HEK293 (cell line): ENCODE results near the gene HOXD11.

Source experiments
- BCL11B ChIP-seq: fragments of 450-650 bp; formaldehyde crosslinking; IDR thresholded peaks from 2 replicates; pipeline ENCODE4 v1.5.1; 2016; ENCODE audit warnings: low read depth, missing biosample characterization, missing genetic modification characterization
- EGR2 ChIP-seq: fragments of 450-650 bp; formaldehyde crosslinking; IDR thresholded peaks from 2 replicates; pipeline ENCODE4 v1.5.1; 2016; ENCODE audit warnings: low read depth, missing biosample characterization, missing genetic modification characterization
- IKZF3 ChIP-seq: fragments of 450-650 bp; IDR thresholded peaks from 2 replicates; pipeline ENCODE4 v1.5.0; 2018; ENCODE audit warnings: missing biosample characterization, mild to moderate bottlenecking, missing genetic modification characterization, moderate library complexity
- SCRT1 ChIP-seq: fragments of 450-650 bp; formaldehyde crosslinking; IDR thresholded peaks from 2 replicates; pipeline ENCODE4 v1.5.1; 2016; ENCODE audit warnings: missing biosample characterization, missing genetic modification characterization, borderline replicate concordance
- SP3 ChIP-seq: fragments of 450-650 bp; formaldehyde crosslinking; IDR thresholded peaks from 2 replicates; pipeline ENCODE4 v1.5.1; 2016; ENCODE audit warnings: missing biosample characterization, missing genetic modification characterization
- YY1 ChIP-seq: fragments of 450-650 bp; formaldehyde crosslinking; IDR thresholded peaks from 2 replicates; pipeline ENCODE4 v1.5.1; 2018; ENCODE audit warnings: missing biosample characterization, missing genetic modification characterization
- ZBTB21 ChIP-seq: fragments of 450-650 bp; formaldehyde crosslinking; IDR thresholded peaks from 2 replicates; pipeline ENCODE4 v1.5.1; 2017; ENCODE audit warnings: missing biosample characterization, missing genetic modification characterization
- ZBTB48 ChIP-seq: fragments of 450-650 bp; formaldehyde crosslinking; IDR thresholded peaks from 2 replicates; pipeline ENCODE4 v1.5.1; 2016; ENCODE audit warnings: missing biosample characterization, missing genetic modification characterization
- ZFP37 ChIP-seq: fragments of 450-650 bp; formaldehyde crosslinking; IDR thresholded peaks from 2 replicates; pipeline ENCODE4 v1.5.1; 2016; ENCODE audit warnings: missing biosample characterization, missing genetic modification characterization
- ZNF23 ChIP-seq: fragments of 450-650 bp; formaldehyde crosslinking; IDR thresholded peaks from 2 replicates; pipeline ENCODE4 v1.5.1; 2016; ENCODE audit warnings: missing biosample characterization, missing genetic modification characterization, borderline replicate concordance
- ZNF292 ChIP-seq: fragments of 450-650 bp; formaldehyde crosslinking; IDR thresholded peaks from 2 replicates; pipeline ENCODE4 v1.5.1; 2016; ENCODE audit warnings: low read depth, missing biosample characterization, missing genetic modification characterization, borderline replicate concordance
- ZNF335 ChIP-seq: fragments of 450-650 bp; formaldehyde crosslinking; conservative IDR thresholded peaks from 2 replicates; pipeline ENCODE4 v1.5.1; 2016; ENCODE audit warnings: missing biosample characterization, missing genetic modification characterization
- ZNF426 ChIP-seq: fragments of 450-650 bp; formaldehyde crosslinking; IDR thresholded peaks from 2 replicates; pipeline ENCODE4 v1.5.1; 2017; ENCODE audit warnings: missing biosample characterization, missing genetic modification characterization, mild to moderate bottlenecking, inconsistent platforms, moderate library complexity
- ZNF510 ChIP-seq: fragments of 450-650 bp; formaldehyde crosslinking; IDR thresholded peaks from 2 replicates; pipeline ENCODE4 v1.5.1; 2018; ENCODE audit warnings: mild to moderate bottlenecking, missing genetic modification characterization, missing biosample characterization; ENCODE audit not compliant: insufficient replicate concordance
- ZNF600 ChIP-seq: fragments of 450-650 bp; formaldehyde crosslinking; IDR thresholded peaks from 2 replicates; pipeline ENCODE4 v1.5.1; 2016; ENCODE audit warnings: missing biosample characterization, missing genetic modification characterization
- ZNF626 ChIP-seq: fragments of 450-650 bp; sonication (Bioruptor Pico); formaldehyde crosslinking; IDR thresholded peaks from 2 replicates; pipeline ENCODE4 v1.5.1; 2018; ENCODE audit warnings: missing biosample characterization, missing genetic modification characterization, inconsistent platforms
- ZNF792 ChIP-seq: fragments of 450-650 bp; formaldehyde crosslinking; IDR thresholded peaks from 2 replicates; pipeline ENCODE4 v1.5.1; 2016; ENCODE audit warnings: missing biosample characterization, missing genetic modification characterization
- ZNF837 ChIP-seq: fragments of 450-650 bp; formaldehyde crosslinking; IDR thresholded peaks from 2 replicates; pipeline ENCODE4 v1.5.1; 2016; ENCODE audit warnings: missing biosample characterization, missing genetic modification characterization
- ZSCAN23 ChIP-seq: fragments of 450-650 bp; formaldehyde crosslinking; IDR thresholded peaks from 2 replicates; pipeline ENCODE4 v1.5.1; 2016; ENCODE audit warnings: missing biosample characterization, missing genetic modification characterization
- TF ChIP-seq, protein P1 (sequence below): fragments of 450-650 bp; formaldehyde crosslinking; IDR thresholded peaks from 2 replicates; pipeline ENCODE4 v1.5.1; 2017; ENCODE audit warnings: missing biosample characterization, missing genetic modification characterization
- TF ChIP-seq, protein P2 (sequence below): fragments of 450-650 bp; formaldehyde crosslinking; IDR thresholded peaks from 2 replicates; pipeline ENCODE4 v1.5.1; 2016; ENCODE audit warnings: missing biosample characterization, missing genetic modification characterization
- TF ChIP-seq, protein P3 (sequence below): fragments of 450-650 bp; formaldehyde crosslinking; IDR thresholded peaks from 2 replicates; pipeline ENCODE4 v1.5.1; 2016; ENCODE audit warnings: missing biosample characterization, missing genetic modification characterization
- TF ChIP-seq, protein P4 (sequence below): fragments of 450-650 bp; formaldehyde crosslinking; IDR thresholded peaks from 2 replicates; pipeline ENCODE4; 2016; ENCODE audit warnings: missing biosample characterization, missing genetic modification characterization
- TF ChIP-seq, protein P5 (sequence below): fragments of 450-650 bp; formaldehyde crosslinking; IDR thresholded peaks from 2 replicates; pipeline ENCODE4 v1.5.1; 2016; ENCODE audit warnings: missing biosample characterization, missing genetic modification characterization

Gene HOXD11

DNA sequence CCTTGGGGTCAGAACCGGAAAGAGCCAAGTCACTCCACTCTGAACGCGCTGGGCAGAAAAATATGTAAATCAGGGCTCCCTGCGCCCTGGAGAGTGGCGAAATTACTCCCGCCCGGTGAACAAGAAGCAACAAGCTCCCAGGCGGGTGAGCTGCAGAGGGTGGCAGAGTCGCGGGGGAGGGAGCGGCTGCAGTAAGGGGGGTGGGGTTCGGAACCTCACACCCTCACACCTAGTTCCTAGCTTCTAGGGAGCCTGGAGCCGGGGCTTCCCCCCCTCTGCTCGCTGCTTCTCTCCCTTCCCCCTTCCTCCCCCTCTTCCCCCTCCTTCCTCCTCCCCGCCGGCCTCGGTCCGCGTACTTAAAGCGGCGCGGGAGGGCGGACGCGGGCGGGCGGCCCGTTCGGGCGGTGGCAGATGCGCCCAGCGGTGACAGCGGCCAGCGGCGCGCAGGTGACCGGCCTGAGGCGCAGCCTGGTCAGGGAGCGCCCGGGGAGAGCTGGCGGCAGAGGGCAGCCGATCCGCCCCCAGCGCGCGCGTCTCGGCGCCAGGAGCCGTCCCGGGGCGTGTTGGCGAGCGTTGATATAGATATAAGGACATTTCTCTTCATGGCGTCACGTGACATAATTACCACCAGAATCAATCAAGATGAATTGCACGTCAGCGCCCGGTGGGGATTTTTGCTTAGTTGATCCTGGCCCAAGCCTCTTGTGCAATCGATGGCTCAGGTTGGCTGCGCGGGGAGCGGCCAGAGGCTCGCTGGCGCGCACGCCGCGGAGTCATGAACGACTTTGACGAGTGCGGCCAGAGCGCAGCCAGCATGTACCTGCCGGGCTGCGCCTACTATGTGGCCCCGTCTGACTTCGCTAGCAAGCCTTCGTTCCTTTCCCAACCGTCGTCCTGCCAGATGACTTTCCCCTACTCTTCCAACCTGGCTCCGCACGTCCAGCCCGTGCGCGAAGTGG, at the start of gene HOXD11 (continued):
- TF ChIP-seq ZNF335 (tag by site-specific recombination) = 0 out of 2 replicates have a peak, but pooled peaks have one; percentile 30
- TF ChIP-seq ZNF792 (tag by site-specific recombination) = peak; percentile 59; the same call in 1 of the 2 replicates
- no peak for TF ChIP-seq ZNF426
- no peak for TF ChIP-seq ZNF23 (tag by site-specific recombination)
- TF ChIP-seq ZNF837 (tag by site-specific recombination) = 0 out of 2 replicates have a peak, but pooled peaks have one; percentile 49
- peak; percentile 47 for TF ChIP-seq EGR2 (tag by site-specific recombination)
- TF ChIP-seq ZSCAN23 (tag by site-specific recombination) = 0 out of 2 replicates have a peak, but pooled peaks have one; percentile 38
- no peak for TF ChIP-seq ZBTB48 (tag by site-specific recombination)
- TF ChIP-seq IKZF3 (tag by site-specific recombination) = peak; percentile 83; the same call in 1 of the 2 replicates
- TF ChIP-seq, protein P1, sequence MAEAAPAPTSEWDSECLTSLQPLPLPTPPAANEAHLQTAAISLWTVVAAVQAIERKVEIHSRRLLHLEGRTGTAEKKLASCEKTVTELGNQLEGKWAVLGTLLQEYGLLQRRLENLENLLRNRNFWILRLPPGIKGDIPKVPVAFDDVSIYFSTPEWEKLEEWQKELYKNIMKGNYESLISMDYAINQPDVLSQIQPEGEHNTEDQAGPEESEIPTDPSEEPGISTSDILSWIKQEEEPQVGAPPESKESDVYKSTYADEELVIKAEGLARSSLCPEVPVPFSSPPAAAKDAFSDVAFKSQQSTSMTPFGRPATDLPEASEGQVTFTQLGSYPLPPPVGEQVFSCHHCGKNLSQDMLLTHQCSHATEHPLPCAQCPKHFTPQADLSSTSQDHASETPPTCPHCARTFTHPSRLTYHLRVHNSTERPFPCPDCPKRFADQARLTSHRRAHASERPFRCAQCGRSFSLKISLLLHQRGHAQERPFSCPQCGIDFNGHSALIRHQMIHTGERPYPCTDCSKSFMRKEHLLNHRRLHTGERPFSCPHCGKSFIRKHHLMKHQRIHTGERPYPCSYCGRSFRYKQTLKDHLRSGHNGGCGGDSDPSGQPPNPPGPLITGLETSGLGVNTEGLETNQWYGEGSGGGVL (tag by site-specific recombination) = peak; percentile 99
- TF ChIP-seq ZNF292 (tag by site-specific recombination) = no peak
- peak; percentile 67 for TF ChIP-seq BCL11B (tag by site-specific recombination)
- TF ChIP-seq ZNF600 (tag by site-specific recombination) = peak; percentile 56
- TF ChIP-seq ZFP37 (tag by site-specific recombination) = peak; percentile 85; the same call in 1 of the 2 replicates
- TF ChIP-seq YY1 (tag by site-specific recombination) = 0 out of 2 replicates have a peak, but pooled peaks have one; percentile 32
- TF ChIP-seq, protein P2, sequence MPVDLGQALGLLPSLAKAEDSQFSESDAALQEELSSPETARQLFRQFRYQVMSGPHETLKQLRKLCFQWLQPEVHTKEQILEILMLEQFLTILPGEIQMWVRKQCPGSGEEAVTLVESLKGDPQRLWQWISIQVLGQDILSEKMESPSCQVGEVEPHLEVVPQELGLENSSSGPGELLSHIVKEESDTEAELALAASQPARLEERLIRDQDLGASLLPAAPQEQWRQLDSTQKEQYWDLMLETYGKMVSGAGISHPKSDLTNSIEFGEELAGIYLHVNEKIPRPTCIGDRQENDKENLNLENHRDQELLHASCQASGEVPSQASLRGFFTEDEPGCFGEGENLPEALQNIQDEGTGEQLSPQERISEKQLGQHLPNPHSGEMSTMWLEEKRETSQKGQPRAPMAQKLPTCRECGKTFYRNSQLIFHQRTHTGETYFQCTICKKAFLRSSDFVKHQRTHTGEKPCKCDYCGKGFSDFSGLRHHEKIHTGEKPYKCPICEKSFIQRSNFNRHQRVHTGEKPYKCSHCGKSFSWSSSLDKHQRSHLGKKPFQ (tag by site-specific recombination) = peak; percentile 13; the same call in 1 of the 2 replicates
- TF ChIP-seq, protein P3, sequence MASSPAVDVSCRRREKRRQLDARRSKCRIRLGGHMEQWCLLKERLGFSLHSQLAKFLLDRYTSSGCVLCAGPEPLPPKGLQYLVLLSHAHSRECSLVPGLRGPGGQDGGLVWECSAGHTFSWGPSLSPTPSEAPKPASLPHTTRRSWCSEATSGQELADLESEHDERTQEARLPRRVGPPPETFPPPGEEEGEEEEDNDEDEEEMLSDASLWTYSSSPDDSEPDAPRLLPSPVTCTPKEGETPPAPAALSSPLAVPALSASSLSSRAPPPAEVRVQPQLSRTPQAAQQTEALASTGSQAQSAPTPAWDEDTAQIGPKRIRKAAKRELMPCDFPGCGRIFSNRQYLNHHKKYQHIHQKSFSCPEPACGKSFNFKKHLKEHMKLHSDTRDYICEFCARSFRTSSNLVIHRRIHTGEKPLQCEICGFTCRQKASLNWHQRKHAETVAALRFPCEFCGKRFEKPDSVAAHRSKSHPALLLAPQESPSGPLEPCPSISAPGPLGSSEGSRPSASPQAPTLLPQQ (tag by site-specific recombination) = peak; percentile 94
- TF ChIP-seq, protein P4, sequence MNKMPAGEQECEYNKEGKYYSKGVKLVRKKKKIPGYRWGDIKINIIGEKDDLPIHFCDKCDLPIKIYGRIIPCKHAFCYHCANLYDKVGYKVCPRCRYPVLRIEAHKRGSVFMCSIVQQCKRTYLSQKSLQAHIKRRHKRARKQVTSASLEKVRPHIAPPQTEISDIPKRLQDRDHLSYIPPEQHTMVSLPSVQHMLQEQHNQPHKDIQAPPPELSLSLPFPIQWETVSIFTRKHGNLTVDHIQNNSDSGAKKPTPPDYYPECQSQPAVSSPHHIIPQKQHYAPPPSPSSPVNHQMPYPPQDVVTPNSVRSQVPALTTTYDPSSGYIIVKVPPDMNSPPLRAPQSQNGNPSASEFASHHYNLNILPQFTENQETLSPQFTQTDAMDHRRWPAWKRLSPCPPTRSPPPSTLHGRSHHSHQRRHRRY = 0 out of 2 replicates have a peak, but pooled peaks have one; percentile 21
- TF ChIP-seq ZNF626 (tag by site-specific recombination) = no peak
- no peak; the same call in 1 of the 2 replicates for TF ChIP-seq ZBTB21
- peak; percentile 11 for TF ChIP-seq SP3 (tag by site-specific recombination)
- no peak for TF ChIP-seq ZNF510 (tag by site-specific recombination)
- TF ChIP-seq, protein P5, sequence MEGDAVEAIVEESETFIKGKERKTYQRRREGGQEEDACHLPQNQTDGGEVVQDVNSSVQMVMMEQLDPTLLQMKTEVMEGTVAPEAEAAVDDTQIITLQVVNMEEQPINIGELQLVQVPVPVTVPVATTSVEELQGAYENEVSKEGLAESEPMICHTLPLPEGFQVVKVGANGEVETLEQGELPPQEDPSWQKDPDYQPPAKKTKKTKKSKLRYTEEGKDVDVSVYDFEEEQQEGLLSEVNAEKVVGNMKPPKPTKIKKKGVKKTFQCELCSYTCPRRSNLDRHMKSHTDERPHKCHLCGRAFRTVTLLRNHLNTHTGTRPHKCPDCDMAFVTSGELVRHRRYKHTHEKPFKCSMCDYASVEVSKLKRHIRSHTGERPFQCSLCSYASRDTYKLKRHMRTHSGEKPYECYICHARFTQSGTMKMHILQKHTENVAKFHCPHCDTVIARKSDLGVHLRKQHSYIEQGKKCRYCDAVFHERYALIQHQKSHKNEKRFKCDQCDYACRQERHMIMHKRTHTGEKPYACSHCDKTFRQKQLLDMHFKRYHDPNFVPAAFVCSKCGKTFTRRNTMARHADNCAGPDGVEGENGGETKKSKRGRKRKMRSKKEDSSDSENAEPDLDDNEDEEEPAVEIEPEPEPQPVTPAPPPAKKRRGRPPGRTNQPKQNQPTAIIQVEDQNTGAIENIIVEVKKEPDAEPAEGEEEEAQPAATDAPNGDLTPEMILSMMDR (tag by site-specific recombination) = peak; percentile 38; the same call in 1 of the 2 replicates
- TF ChIP-seq SCRT1 = peak; percentile 80; the same call in 1 of the 2 replicates
